Duodenal mucosa (tissue), 2 donors: ENCODE measurements around the gene CCDC201.
"Not testable (repeated sequence)": the region's sequence is repeated elsewhere in the genome, so short reads cannot be mapped to it uniquely, and the experiment has no call there.

Source experiments
- H3K27ac ChIP-seq: one replicate; pipeline ENCODE4 v1.7.0; 2013; ENCODE audit warnings: low read depth, low read length
- H3K27me3 ChIP-seq, 2 donors: one replicate each; pipeline ENCODE4 v1.7.0; 2013; ENCODE audit warnings: low read length in 2 of 2, control low read depth in 1 of 2; ENCODE audit not compliant: insufficient read depth in 2 of 2, control insufficient read depth in 1 of 2
- H3K36me3 ChIP-seq, 2 donors: one replicate each; pipeline ENCODE4 v1.7.0; 2013; ENCODE audit warnings: low read length in 2 of 2, control low read depth in 1 of 2; ENCODE audit not compliant: insufficient read depth in 2 of 2, control insufficient read depth in 1 of 2
- H3K4me1 ChIP-seq, 2 donors: one replicate each; pipeline ENCODE4 v1.7.0; 2013; ENCODE audit warnings: low read length in 2 of 2, control low read depth in 1 of 2; ENCODE audit not compliant: insufficient read depth in 2 of 2, control insufficient read depth in 1 of 2
- H3K4me3 ChIP-seq, 2 donors: one replicate each; pipeline ENCODE4 v1.7.0; 2013; ENCODE audit warnings: low read length in 2 of 2, low read depth in 1 of 2
- H3K9ac ChIP-seq, 2 donors: one replicate each; pipeline ENCODE4 v1.7.0; 2013; ENCODE audit warnings: low read length in 2 of 2, low read depth in 1 of 2
- H3K9me3 ChIP-seq, 2 donors: one replicate each; pipeline ENCODE4 v1.7.0; 2013; ENCODE audit warnings: low read length in 2 of 2, control low read depth in 1 of 2; ENCODE audit not compliant: control insufficient read depth in 1 of 2

Gene CCDC201

GRCh38 chr7:45855680-45856079 is 17.2 kb downstream of the CCDC201 start:
- not testable (repeated sequence) for H3K9me3 ChIP-seq, H3K36me3 ChIP-seq, H3K4me3 ChIP-seq, H3K27ac ChIP-seq, H3K27me3 ChIP-seq, H3K4me1 ChIP-seq, H3K9ac ChIP-seq

GRCh38 chr7:45853491-45853890 is 19.4 kb downstream of the CCDC201 start:
- H3K36me3 ChIP-seq, H3K9me3 ChIP-seq, H3K27me3 ChIP-seq, H3K9ac ChIP-seq, H3K27ac ChIP-seq, H3K4me3 ChIP-seq, H3K4me1 ChIP-seq: not testable (repeated sequence)

- H3K4me1 ChIP-seq, H3K27ac ChIP-seq, H3K9ac ChIP-seq, H3K4me3 ChIP-seq, H3K9me3 ChIP-seq, H3K27me3 ChIP-seq, H3K36me3 ChIP-seq: not testable (repeated sequence)
Measured at GRCh38 chr7:45852984-45853383, 19.9 kb downstream of the CCDC201 start.

- not testable (repeated sequence) for H3K27ac ChIP-seq, H3K36me3 ChIP-seq, H3K9ac ChIP-seq, H3K9me3 ChIP-seq, H3K27me3 ChIP-seq, H3K4me3 ChIP-seq, H3K4me1 ChIP-seq
Measured at GRCh38 chr7:45848734-45849133, 24.1 kb downstream of the CCDC201 start.

- not testable (repeated sequence) for H3K27me3 ChIP-seq, H3K9ac ChIP-seq, H3K4me3 ChIP-seq, H3K9me3 ChIP-seq, H3K27ac ChIP-seq, H3K4me1 ChIP-seq, H3K36me3 ChIP-seq
Measured at GRCh38 chr7:45846536-45846935, 26.3 kb downstream of the CCDC201 start.

GRCh38 chr7:45841926-45842717 is 30.8 kb downstream of the CCDC201 start:
- H3K9ac ChIP-seq, H3K4me3 ChIP-seq, H3K4me1 ChIP-seq, H3K27ac ChIP-seq, H3K36me3 ChIP-seq, H3K9me3 ChIP-seq, H3K27me3 ChIP-seq: not testable (repeated sequence)

- H3K27me3 ChIP-seq, H3K27ac ChIP-seq, H3K36me3 ChIP-seq, H3K9ac ChIP-seq, H3K4me1 ChIP-seq, H3K9me3 ChIP-seq, H3K4me3 ChIP-seq: not testable (repeated sequence)
Measured at GRCh38 chr7:45838852-45839251, 34.0 kb downstream of the CCDC201 start.

- H3K9ac ChIP-seq, H3K4me3 ChIP-seq, H3K27ac ChIP-seq, H3K36me3 ChIP-seq, H3K27me3 ChIP-seq, H3K9me3 ChIP-seq, H3K4me1 ChIP-seq: not testable (repeated sequence)
Measured at GRCh38 chr7:45832433-45833177, 40.3 kb downstream of the CCDC201 start.

- not testable (repeated sequence) for H3K4me1 ChIP-seq, H3K27me3 ChIP-seq, H3K9me3 ChIP-seq, H3K9ac ChIP-seq, H3K4me3 ChIP-seq, H3K27ac ChIP-seq, H3K36me3 ChIP-seq
Measured at GRCh38 chr7:45829846-45830245, 43.0 kb downstream of the CCDC201 start.

- not testable (repeated sequence) for H3K9me3 ChIP-seq, H3K27me3 ChIP-seq, H3K27ac ChIP-seq, H3K4me3 ChIP-seq, H3K36me3 ChIP-seq, H3K9ac ChIP-seq, H3K4me1 ChIP-seq
Measured at GRCh38 chr7:45827731-45828130, 45.2 kb downstream of the CCDC201 start.
